Measurements from ENCODE around the gene RHOU.
"Not testable (repeated sequence)": the region's sequence is repeated elsewhere in the genome, so short reads cannot be mapped to it uniquely, and the experiment has no call there.

Gene RHOU

GRCh38 chr1:228767636-228768354 is 32.5 kb downstream of the RHOU start:
- Histone ChIP-seq H3K36me3 (ENCODE audit: control insufficient read depth, insufficient read depth, low read length) (no peaks in the 10 kb centered on the region), H3K9ac (no peak overlapping the region), H3K27ac (no peak overlapping the region), H3K4me3 (ENCODE audit: low read depth, low read length) (no peak overlapping the region), H3K79me2 (no peaks in the 10 kb centered on the region), H2AFZ (peak overlapping the region; percentile 45), H3K9me3 (ENCODE audit: control insufficient read depth, low read length) (no peaks in the 10 kb centered on the region), H3K4me2 (ENCODE audit: low read length) (no peak overlapping the region), H3K4me1 (peaks cover 3% of the 10 kb centered on the region), H3K27me3 (ENCODE audit: control insufficient read depth, insufficient read depth, low read length) (no peaks in the 10 kb centered on the region)
- TF ChIP-seq CTCF (IDR thresholded peaks at IDR 0.05): no peak

DNA sequence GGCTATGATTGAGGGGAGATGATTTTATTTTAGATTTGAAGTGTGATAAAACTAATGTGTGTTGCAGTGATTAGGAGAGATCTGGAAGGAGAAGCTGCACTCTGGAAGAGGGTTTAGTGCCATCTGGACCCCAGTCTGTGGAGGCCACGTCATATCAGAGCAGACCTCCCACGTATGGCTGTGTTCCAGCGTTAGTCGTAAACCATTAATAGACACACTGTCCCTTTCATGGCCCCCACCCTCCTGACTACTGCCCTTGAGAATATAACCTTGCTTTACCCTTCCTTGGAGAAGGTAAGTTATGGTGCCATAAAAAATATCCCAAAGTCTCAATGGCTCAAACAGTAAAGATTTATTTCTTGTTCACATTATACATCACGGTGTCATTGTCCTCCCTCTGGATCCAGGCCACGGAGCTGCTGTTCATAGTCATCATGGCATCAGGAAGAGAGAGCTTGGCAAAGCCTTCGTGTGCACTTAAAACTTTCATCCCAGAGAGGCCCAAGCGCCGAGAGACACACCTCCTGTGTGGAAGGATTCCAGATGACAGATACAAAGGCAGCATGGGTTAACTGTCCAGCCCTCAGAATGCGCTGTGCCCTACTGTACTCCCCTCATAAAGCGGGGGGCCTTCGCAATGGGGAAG is 33.2 kb downstream of the RHOU start:
- H2AFZ ChIP-seq: no peak overlapping the region
- H3K27ac ChIP-seq: no peak overlapping the region
- no peaks in the 10 kb centered on the region for H3K79me2 ChIP-seq
- H3K27me3 ChIP-seq (ENCODE audit: control insufficient read depth, insufficient read depth, low read length): no peaks in the 10 kb centered on the region
- no peak overlapping the region for H3K9ac ChIP-seq
- no peak overlapping the region for H3K4me2 ChIP-seq (ENCODE audit: low read length)
- peaks cover 3% of the 10 kb centered on the region for H3K4me1 ChIP-seq
- no peaks in the 10 kb centered on the region for H3K9me3 ChIP-seq (ENCODE audit: control insufficient read depth, low read length)
- no peaks in the 10 kb centered on the region for H3K36me3 ChIP-seq (ENCODE audit: control insufficient read depth, insufficient read depth, low read length)
- no peak for TF ChIP-seq CTCF (IDR thresholded peaks at IDR 0.05)
- no peak overlapping the region for H3K4me3 ChIP-seq (ENCODE audit: low read depth, low read length)

DNA sequence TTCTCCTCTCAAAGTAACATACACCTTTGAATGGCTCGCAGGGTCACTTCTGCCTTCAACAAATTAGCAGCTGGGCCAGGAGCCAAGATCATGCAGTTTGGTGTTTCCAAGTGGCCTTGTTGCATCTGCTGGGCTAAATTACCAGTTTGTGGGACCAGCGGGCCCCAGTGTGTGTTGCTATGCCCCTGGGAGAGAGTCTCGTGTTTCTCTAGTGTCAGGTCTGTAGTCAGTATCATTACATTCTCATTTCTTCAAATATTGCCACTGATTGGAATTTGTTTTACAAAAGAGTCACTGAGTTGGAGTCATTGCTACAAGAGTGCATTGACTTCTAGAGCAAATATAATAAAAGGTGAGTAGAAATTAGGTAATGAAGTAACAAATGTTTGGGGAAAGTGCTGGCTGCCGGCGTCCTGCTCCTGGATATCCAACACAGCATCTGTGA is 35.5 kb downstream of the RHOU start:
- Histone ChIP-seq H2AFZ (no peak overlapping the region), H3K4me3 (ENCODE audit: low read depth, low read length) (no peak overlapping the region), H3K4me2 (ENCODE audit: low read length) (no peak overlapping the region), H3K9ac (no peak overlapping the region), H3K27ac (no peak overlapping the region), H3K27me3 (ENCODE audit: control insufficient read depth, insufficient read depth, low read length) (no peaks in the 10 kb centered on the region), H3K79me2 (no peaks in the 10 kb centered on the region), H3K9me3 (ENCODE audit: control insufficient read depth, low read length) (no peaks in the 10 kb centered on the region), H3K36me3 (ENCODE audit: control insufficient read depth, insufficient read depth, low read length) (no peaks in the 10 kb centered on the region), H3K4me1 (peaks cover 3% of the 10 kb centered on the region)
- no peak for TF ChIP-seq CTCF (IDR thresholded peaks at IDR 0.05)

GRCh38 chr1:228772516-228773212 is 37.4 kb downstream of the RHOU start:
- Histone ChIP-seq H3K27ac (no peak overlapping the region), H3K9me3 (ENCODE audit: control insufficient read depth, low read length) (no peaks in the 10 kb centered on the region), H3K9ac (no peak overlapping the region), H3K4me2 (ENCODE audit: low read length) (no peak overlapping the region), H3K4me1 (peaks cover under 1% of the 10 kb centered on the region), H3K79me2 (no peaks in the 10 kb centered on the region), H2AFZ (no peak overlapping the region), H3K36me3 (ENCODE audit: control insufficient read depth, insufficient read depth, low read length) (no peaks in the 10 kb centered on the region), H3K4me3 (ENCODE audit: low read depth, low read length) (no peak overlapping the region), H3K27me3 (ENCODE audit: control insufficient read depth, insufficient read depth, low read length) (no peaks in the 10 kb centered on the region)
- no peak for TF ChIP-seq CTCF (IDR thresholded peaks at IDR 0.05)

GRCh38 chr1:228775946-228776345 is 40.7 kb downstream of the RHOU start:
- H2AFZ ChIP-seq; H3K9me3 ChIP-seq (ENCODE audit: control insufficient read depth, low read length); H3K4me3 ChIP-seq (ENCODE audit: low read depth, low read length); H3K36me3 ChIP-seq (ENCODE audit: control insufficient read depth, insufficient read depth, low read length); H3K9ac ChIP-seq; H3K4me1 ChIP-seq; H3K4me2 ChIP-seq (ENCODE audit: low read length); H3K79me2 ChIP-seq; H3K27me3 ChIP-seq (ENCODE audit: control insufficient read depth, insufficient read depth, low read length); H3K27ac ChIP-seq: not testable (repeated sequence)
